Activated CD8-positive, alpha-beta T cell treated with anti-CD3 and anti-CD28 coated beads, Interleukin-2, amount 10 ng/mL, durations not matched to agents 7 days and 5 days (primary cell): ENCODE results near the gene CEMIP. TPM values are rescaled to one million over a fixed set of nuclear protein-coding genes. Genes with fewer than 3 reads are reported as not detected.

Source experiments
- ATAC-seq: fragments of 150-1000 bp; cut with Tn5 transposase; one replicate; pipeline ENCODE4 v1.10.0; 2021; ENCODE audit warnings: moderate library complexity
- CTCF ChIA-PET: fragments of 350-600 bp; sonication (Branson Sonifier 250); formaldehyde crosslinking; loops from one replicate; lab custom pipeline; 2021; ENCODE audit warnings: antibody characterized with exemption; lab: Charles Lee
- POLR2A ChIA-PET: fragments of 350-600 bp; sonication (Branson Sonifier 250); formaldehyde crosslinking; loops from one replicate; lab custom pipeline; 2021; ENCODE audit warnings: antibody characterized with exemption; lab: Charles Lee
- DNase-seq: peaks from one replicate; pipeline ENCODE4 v3.0.0-alpha.2; 2020
- H3K27ac Mint-ChIP-seq: one replicate; pipeline ENCODE4 v1.8.0; 2021; ENCODE audit warnings: mild to moderate bottlenecking, mixed read lengths
- H3K27me3 Mint-ChIP-seq: one replicate; pipeline ENCODE4 v1.8.0; 2021; ENCODE audit warnings: low read depth, mixed read lengths
- H3K36me3 Mint-ChIP-seq: one replicate; pipeline ENCODE4 v1.8.0; 2021; ENCODE audit warnings: low read depth, mixed read lengths
- H3K4me1 Mint-ChIP-seq: one replicate; pipeline ENCODE4 v1.8.0; 2021; ENCODE audit warnings: low read depth, mixed read lengths
- H3K4me3 Mint-ChIP-seq: one replicate; pipeline ENCODE4 v1.8.0; 2021; ENCODE audit warnings: mild to moderate bottlenecking, mixed read lengths
- H3K9me3 Mint-ChIP-seq: one replicate; pipeline ENCODE4 v1.8.0; 2022; ENCODE audit warnings: mixed read lengths; ENCODE audit not compliant: insufficient read depth
- total RNA-seq, 2 experiments: library from RNA; stranded (reverse); gene quantifications; one replicate each; pipeline ENCODE4 v1.2.3, GENCODE V29; 2021

CEMIP gene
- total RNA-seq, 2 experiments from 2014 or later, result not detected

DNA sequence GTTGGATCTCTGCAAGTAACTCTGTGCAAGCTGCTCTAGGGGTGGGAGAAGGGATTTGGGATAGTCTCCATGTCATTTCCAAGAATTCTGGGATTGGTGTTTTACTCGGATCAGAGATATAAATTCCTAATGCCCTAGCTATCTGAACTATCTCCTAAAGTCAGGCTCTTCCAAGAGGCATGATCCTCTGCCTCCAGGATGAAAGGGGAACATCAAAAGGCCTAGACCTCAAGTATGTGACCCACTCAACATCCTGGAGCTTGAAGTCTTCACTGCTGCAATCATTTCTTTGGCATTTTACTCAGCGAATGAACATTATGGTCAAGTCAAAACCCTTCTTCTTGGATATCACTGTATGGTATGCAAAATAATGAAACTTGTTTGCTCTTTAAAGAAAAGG is 104.5 kb downstream of the CEMIP start:
- Mint-ChIP-seq H3K36me3 (no peaks in the 10 kb centered on the region), H3K4me1 (peaks cover 2% of the 10 kb centered on the region), H3K27me3 (peaks cover 17% of the 10 kb centered on the region), H3K9me3 (no peaks in the 10 kb centered on the region), H3K4me3 (no peak overlapping the region), H3K27ac (no peak overlapping the region)
- no peak for ATAC-seq
- no peak for DNase-seq
- ChIA-PET POLR2A (no interaction called here), CTCF (no interaction called here)

DNA sequence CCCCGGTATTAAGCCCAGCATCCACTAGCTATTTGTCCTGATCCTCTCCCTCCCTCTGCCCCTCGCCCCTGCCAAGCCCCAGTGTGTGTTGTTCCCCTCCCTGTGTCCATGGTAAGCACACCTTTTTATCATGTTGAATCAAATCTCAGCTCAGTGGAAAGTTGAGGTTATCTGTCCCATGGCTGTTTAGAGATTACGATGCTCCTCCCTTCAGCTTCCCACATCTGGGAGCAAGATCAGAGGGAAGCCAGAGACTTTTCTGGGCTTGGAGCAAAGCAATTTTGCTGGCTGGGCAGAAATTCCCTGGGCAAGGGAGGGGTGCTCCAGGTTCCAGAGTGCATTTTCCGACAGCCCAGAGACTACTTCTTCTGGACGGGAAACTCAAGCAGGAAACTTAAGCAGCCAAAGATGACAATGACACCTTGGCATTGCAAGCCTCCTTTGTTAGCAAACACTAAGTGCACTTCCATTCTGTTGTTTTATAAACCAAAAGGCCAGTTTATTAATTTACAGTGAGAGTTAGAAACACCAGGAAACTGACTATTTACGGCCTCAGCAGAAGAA is 105.9 kb downstream of the CEMIP start:
- H3K4me1 Mint-ChIP-seq, result peaks cover 10% of the 10 kb centered on the region
- H3K4me3 Mint-ChIP-seq, result no peak overlapping the region
- ATAC-seq, result no peak
- no peaks in the 10 kb centered on the region for H3K9me3 Mint-ChIP-seq
- H3K27ac Mint-ChIP-seq, result no peak overlapping the region
- H3K36me3 Mint-ChIP-seq, result no peaks in the 10 kb centered on the region
- POLR2A ChIA-PET, result no interaction called here
- DNase-seq, result no peak
- CTCF ChIA-PET, result no interaction called here
- peaks cover 18% of the 10 kb centered on the region for H3K27me3 Mint-ChIP-seq

DNA sequence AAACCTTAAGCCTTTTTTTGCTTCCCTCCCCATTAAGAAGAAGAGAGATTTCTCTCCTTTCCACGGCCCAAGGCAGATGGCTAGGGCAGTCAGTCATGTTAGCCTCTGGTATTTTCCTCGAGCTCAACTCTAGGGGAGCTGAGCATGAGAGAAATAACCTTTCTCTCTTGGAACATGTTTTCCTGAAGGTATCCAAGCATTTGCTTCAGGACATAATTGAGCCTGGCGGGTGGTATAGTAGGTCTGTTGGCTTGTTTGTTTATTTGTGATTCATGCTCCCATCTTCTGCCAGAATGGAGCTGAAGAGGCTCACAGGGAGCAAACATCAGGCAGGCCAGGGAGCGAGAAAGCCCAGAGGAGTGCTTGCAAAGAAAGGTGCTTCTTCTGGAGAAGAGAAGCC is 108.0 kb downstream of the CEMIP start:
- no peak overlapping the region for H3K4me3 Mint-ChIP-seq
- peaks cover 10% of the 10 kb centered on the region for H3K4me1 Mint-ChIP-seq
- peaks cover 21% of the 10 kb centered on the region for H3K27me3 Mint-ChIP-seq
- H3K36me3 Mint-ChIP-seq, result no peaks in the 10 kb centered on the region
- DNase-seq (no peak), ATAC-seq (no peak)
- ChIA-PET POLR2A (no interaction called here), CTCF (no interaction called here)
- no peaks in the 10 kb centered on the region for H3K9me3 Mint-ChIP-seq
- no peak overlapping the region for H3K27ac Mint-ChIP-seq

DNA sequence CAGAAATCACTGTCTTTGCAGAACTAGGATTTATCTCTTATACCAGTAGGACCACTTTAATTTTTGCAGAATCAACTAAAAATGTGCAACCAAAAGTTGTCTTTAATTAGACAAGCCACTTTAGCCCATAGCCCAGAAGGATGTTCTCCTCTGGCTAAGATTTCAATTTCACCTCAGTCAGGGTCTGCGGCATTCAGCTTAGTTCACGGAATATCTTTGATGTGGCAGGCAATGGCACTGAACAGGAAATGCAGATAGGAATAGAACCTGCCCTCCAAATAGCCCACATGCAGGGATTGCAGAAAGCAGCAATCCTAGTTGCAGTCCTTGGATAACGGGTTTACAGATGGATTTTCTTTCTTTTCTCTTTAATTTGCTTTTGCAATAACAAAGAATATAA is 109.7 kb downstream of the CEMIP start:
- Mint-ChIP-seq H3K4me3 (no peak overlapping the region), H3K27me3 (peaks cover 17% of the 10 kb centered on the region), H3K4me1 (peaks cover 10% of the 10 kb centered on the region), H3K36me3 (no peaks in the 10 kb centered on the region), H3K9me3 (no peaks in the 10 kb centered on the region), H3K27ac (no peak overlapping the region)
- ChIA-PET POLR2A (no interaction called here), CTCF (no interaction called here)
- DNase-seq (peak; percentile 28), ATAC-seq (no peak)

DNA sequence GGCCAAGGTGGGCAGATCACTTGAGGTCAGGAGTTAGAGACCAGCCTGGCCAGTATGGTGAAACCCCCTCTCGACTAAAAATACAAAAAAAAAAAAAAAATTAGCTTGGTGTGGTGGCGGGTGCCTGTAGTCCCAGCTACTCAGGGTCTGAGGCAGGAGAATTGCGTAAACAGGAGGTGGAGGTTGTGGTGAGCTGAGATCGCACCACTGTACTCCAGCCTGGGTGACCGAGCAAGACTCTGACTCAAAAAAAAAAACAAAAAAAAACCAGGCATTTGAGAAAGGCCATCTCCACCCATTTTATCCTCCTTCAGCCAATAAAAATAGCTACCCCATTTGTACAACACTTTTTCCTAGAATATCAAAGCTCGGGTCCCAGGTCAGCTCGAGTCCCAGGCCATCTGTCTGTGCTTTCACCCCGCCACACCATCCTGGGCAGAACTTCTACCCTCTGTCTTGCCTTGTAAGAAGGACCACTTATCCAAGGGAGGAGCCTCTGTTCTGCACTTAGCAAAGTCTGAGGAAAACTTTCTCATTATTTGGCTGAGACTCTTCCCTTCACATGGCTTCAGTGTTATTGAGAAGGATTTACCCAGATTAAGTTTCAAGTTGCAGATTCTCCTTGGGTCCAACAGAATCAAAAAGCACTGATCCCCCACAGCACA is 111.3 kb downstream of the CEMIP start:
- Mint-ChIP-seq H3K36me3 (no peaks in the 10 kb centered on the region), H3K4me1 (peaks cover 10% of the 10 kb centered on the region), H3K27ac (no peak overlapping the region), H3K27me3 (peaks cover 17% of the 10 kb centered on the region), H3K4me3 (no peak overlapping the region), H3K9me3 (no peaks in the 10 kb centered on the region)
- DNase-seq (no peak), ATAC-seq (no peak)
- CTCF ChIA-PET, result no interaction called here
- POLR2A ChIA-PET, result no interaction called here

DNA sequence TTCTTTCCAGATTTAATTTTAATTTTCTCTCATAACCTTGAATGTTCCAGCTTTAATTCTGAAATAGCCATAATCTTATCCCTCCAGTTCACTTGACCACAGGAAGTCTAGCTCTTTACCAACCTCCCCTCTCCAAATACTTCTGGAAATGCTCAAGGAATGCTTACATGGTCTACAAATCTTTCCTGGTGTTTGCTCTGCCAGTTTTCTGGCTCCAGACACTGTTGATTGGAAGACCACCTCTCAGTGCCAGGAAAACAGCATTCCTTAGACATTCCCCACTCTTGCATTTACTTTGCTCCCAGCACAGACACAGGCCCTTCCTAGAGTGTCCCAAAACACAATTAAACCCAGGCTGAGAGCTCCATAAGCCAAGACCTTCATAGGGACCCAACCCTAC is 111.8 kb downstream of the CEMIP start:
- ATAC-seq, result no peak
- no peak for DNase-seq
- Mint-ChIP-seq H3K27me3 (peaks cover 14% of the 10 kb centered on the region), H3K36me3 (no peaks in the 10 kb centered on the region), H3K4me3 (no peak overlapping the region), H3K27ac (no peak overlapping the region), H3K9me3 (no peaks in the 10 kb centered on the region), H3K4me1 (peaks cover 10% of the 10 kb centered on the region)
- CTCF ChIA-PET, result no interaction called here
- POLR2A ChIA-PET, result no interaction called here

DNA sequence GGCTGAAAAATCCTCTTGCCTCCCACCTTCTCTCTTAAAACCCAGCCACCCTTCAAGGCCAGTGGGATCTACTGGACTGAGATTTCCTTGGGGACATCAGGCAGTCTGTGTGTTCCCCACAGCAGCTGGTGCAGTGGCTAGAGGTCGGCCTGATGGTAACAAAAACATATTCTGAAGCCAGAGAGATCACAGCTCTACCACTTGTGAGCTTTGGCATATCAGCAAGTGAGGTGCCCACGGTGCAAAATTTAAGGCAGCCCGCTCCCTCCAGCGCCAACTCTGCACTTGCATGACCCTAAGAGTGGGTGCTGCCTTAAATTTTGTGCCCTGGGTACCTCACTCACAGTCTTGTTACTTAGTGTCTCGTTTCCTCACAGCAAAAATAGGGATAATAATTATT is 113.2 kb downstream of the CEMIP start:
- no peak overlapping the region for H3K4me3 Mint-ChIP-seq
- H3K27ac Mint-ChIP-seq, result no peak overlapping the region
- POLR2A ChIA-PET, result no interaction called here
- DNase-seq, result no peak
- H3K9me3 Mint-ChIP-seq, result no peaks in the 10 kb centered on the region
- H3K27me3 Mint-ChIP-seq, result peaks cover 9% of the 10 kb centered on the region
- ATAC-seq, result no peak
- H3K36me3 Mint-ChIP-seq, result no peaks in the 10 kb centered on the region
- H3K4me1 Mint-ChIP-seq, result peaks cover 10% of the 10 kb centered on the region
- CTCF ChIA-PET, result no interaction called here

DNA sequence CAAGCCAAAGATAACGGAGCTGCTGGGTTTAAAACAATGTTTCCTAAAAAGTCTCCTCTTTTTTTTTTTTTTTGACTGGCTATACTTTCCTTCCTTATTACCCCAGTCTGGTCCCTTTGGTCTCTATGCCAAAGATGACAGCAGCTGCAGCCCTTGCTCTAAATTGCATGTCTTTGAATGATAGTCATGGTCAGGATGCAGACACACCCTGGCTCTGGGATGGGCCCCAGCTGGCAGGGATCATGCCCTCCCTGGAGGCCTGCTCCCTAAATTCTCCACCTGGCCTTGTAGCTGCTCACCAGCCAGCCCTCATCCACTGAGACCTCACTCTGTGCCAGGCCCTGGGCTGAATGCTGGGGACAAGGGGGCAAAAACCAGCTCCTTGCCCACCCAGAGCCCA is 114.6 kb downstream of the CEMIP start:
- no peaks in the 10 kb centered on the region for H3K36me3 Mint-ChIP-seq
- ATAC-seq (no peak), DNase-seq (no peak)
- no peaks in the 10 kb centered on the region for H3K9me3 Mint-ChIP-seq
- ChIA-PET POLR2A (no interaction called here), CTCF (no interaction called here)
- peaks cover 6% of the 10 kb centered on the region for H3K4me1 Mint-ChIP-seq
- no peak overlapping the region for H3K4me3 Mint-ChIP-seq
- no peak overlapping the region for H3K27ac Mint-ChIP-seq
- H3K27me3 Mint-ChIP-seq, result peaks cover 9% of the 10 kb centered on the region

DNA sequence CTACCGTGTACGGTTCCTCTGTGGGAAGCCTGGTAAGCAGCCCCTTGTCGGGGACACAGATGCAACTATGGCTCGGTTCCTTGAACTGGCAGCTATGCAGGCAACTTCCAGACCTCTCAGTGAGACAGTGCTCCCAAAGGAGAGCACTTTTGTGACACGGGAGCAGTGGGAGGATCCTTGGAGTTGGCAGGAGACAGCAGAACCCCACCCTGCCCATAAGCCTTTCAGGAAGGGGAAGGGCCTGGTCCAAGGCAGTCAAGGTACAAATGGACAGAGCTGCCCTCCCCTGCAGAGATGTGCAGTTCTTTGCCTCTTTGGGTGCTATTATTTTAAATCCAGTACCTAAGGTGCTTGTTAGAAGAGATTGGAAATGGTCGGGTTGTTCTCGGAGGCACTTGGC is 115.9 kb downstream of the CEMIP start:
- ATAC-seq (no peak), DNase-seq (no peak)
- POLR2A ChIA-PET, result no interaction called here
- Mint-ChIP-seq H3K27ac (no peak overlapping the region), H3K9me3 (no peaks in the 10 kb centered on the region), H3K36me3 (no peaks in the 10 kb centered on the region), H3K27me3 (peaks cover 8% of the 10 kb centered on the region), H3K4me1 (no peaks in the 10 kb centered on the region), H3K4me3 (no peak overlapping the region)
- CTCF ChIA-PET, result no interaction called here

DNA sequence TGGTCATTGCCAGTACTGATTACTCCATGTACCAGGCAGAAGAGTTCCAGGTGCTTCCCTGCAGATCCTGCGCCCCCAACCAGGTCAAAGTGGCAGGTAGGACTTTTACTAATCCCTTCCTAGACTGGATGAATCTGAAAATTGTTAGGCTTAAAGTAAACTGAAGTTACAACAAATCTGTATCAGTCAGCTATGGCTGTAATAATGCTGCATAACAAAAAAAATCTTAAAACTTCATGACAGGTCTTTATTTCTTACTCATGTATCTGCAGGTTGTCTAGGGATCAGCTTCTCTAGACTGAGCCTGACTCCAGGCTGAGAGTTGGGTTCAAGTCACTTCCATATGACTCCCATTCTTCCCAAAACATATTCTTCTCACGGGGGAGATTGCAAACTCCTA is 116.8 kb downstream of the CEMIP start:
- ChIA-PET POLR2A (no interaction called here), CTCF (no interaction called here)
- no peak overlapping the region for H3K27ac Mint-ChIP-seq
- no peaks in the 10 kb centered on the region for H3K4me1 Mint-ChIP-seq
- peaks cover 3% of the 10 kb centered on the region for H3K27me3 Mint-ChIP-seq
- ATAC-seq (no peak), DNase-seq (no peak)
- no peaks in the 10 kb centered on the region for H3K36me3 Mint-ChIP-seq
- no peak overlapping the region for H3K4me3 Mint-ChIP-seq
- no peaks in the 10 kb centered on the region for H3K9me3 Mint-ChIP-seq

DNA sequence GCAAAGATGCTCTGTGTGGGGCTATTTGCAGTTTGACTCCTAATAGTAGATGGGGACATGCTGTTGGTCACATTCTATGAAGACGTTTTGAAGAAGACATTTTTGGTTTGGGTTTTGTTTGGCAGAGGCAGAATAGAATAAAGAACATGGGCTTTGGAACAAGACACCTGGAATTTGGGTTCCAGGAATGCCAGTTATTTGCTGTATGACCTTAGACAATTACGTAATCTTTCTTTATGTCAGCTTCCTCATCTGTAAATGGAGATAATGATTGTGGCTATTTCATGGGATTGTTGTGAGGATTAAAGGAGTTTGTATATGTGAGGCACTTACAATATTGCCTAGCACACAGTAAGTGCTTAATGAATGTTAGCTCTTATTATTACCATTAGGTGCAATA is 118.9 kb downstream of the CEMIP start:
- CTCF ChIA-PET, result interaction anchor here (1.4 kb wide), 1 partner anchor 72 kb away, joined by 4 read pairs; no protein-coding TSS in a partner anchor
- POLR2A ChIA-PET, result no interaction called here
- DNase-seq (no peak), ATAC-seq (no peak)
- Mint-ChIP-seq H3K36me3 (no peaks in the 10 kb centered on the region), H3K4me1 (no peaks in the 10 kb centered on the region), H3K9me3 (no peaks in the 10 kb centered on the region), H3K27me3 (no peaks in the 10 kb centered on the region), H3K27ac (no peak overlapping the region), H3K4me3 (no peak overlapping the region)

DNA sequence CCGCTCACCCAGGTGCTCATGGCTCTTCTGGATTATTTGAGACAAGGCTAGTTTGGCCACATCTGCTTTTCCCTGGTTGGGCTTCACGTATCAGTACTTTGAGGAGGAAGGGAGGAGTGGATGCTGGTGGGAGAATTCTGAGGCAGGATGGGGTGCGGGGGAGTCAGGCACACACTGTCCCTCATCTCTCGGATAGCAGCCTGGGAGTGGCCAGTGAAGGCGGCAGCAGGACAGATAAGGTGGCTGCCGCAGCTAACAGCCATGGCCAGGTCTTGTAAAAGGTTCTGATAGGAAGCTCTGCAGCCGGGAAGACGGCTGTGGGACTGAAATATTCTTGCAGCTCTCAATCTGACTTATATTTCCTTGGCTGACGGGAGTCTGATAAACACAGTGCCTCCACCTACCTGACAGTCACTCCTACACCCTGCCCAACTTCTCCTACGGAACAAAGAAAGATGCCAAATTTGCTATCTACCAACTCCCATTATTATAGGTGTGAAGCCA is 123.2 kb downstream of the CEMIP start:
- ChIA-PET CTCF (no interaction called here), POLR2A (no interaction called here)
- Mint-ChIP-seq H3K27me3 (no peaks in the 10 kb centered on the region), H3K9me3 (no peaks in the 10 kb centered on the region), H3K4me1 (no peaks in the 10 kb centered on the region), H3K4me3 (no peak overlapping the region), H3K27ac (no peak overlapping the region), H3K36me3 (no peaks in the 10 kb centered on the region)
- DNase-seq, result no peak
- no peak for ATAC-seq
